H1 (cell line): ENCODE results near the gene MMD. TPM values are rescaled to one million over a fixed set of nuclear protein-coding genes. Genes with fewer than 3 reads are reported as not detected.

Source experiments
- CTCF ChIA-PET: fragments of 300-600 bp; sonication (Branson Sonifier 250); formaldehyde crosslinking; loops from one replicate; lab custom pipeline; 2021; ENCODE audit not compliant: partially characterized antibody; lab: Charles Lee
- POLR2A ChIA-PET: fragments of 300-600 bp; sonication (Branson Sonifier 250); formaldehyde crosslinking; loops from one replicate; lab custom pipeline; 2021; ENCODE audit warnings: inconsistent platforms; ENCODE audit not compliant: partially characterized antibody; lab: Charles Lee
- DNase-seq, 2 experiments: peaks; one replicate each; pipeline versions ENCODE4 v3.0.0 to v3.0.0-alpha.2; 2010 to 2022; ENCODE audit warnings: low spot score in 2 of 2, low read depth in 1 of 2, mixed read lengths in 1 of 2
- FAIRE-seq: peaks from 2 replicates; lab custom pipeline; 2011; peaks lifted over from hg19 to GRCh38; lab: Jason Lieb, UNC
- H2AFZ ChIP-seq: 2 replicates; pipeline ENCODE4 v1.8.1; 2012; ENCODE audit warnings: low read length, inconsistent platforms
- H2AK5ac ChIP-seq: 2 replicates; pipeline ENCODE4 v1.6.1; 2013; ENCODE audit warnings: low read depth, low read length
- H2BK120ac ChIP-seq: replicated peaks from 2 replicates; pipeline ENCODE3; 2013; ENCODE audit warnings: low read depth, low read length, inconsistent platforms
- H2BK12ac ChIP-seq: 2 replicates; pipeline ENCODE4 v1.6.1; 2013; ENCODE audit warnings: low read depth, low read length
- H2BK15ac ChIP-seq: 2 replicates; pipeline ENCODE4 v1.6.1; 2013; ENCODE audit warnings: low read length
- H2BK20ac ChIP-seq: 2 replicates; pipeline ENCODE4 v1.6.1; 2013; ENCODE audit warnings: low read length
- H2BK5ac ChIP-seq: 2 replicates; pipeline ENCODE4 v1.6.1; 2013; ENCODE audit warnings: low read depth, low read length
- H3K14ac ChIP-seq: 2 replicates; pipeline ENCODE4 v1.6.1; 2013; ENCODE audit warnings: inconsistent platforms; ENCODE audit not compliant: insufficient read length
- H3K18ac ChIP-seq: 2 replicates; pipeline ENCODE4 v1.6.1; 2013; ENCODE audit warnings: low read length; ENCODE audit errors: extremely low read depth
- H3K23ac ChIP-seq: 2 replicates; pipeline ENCODE4 v1.6.1; 2013; ENCODE audit warnings: inconsistent platforms; ENCODE audit not compliant: insufficient read length
- H3K23me2 ChIP-seq: 2 replicates; pipeline ENCODE4 v1.6.1; 2013; ENCODE audit warnings: low read depth, low read length
- H3K27ac ChIP-seq: 2 replicates; pipeline ENCODE4 v1.6.1; 2011; ENCODE audit warnings: low read depth, low read length, inconsistent platforms
- H3K27me3 ChIP-seq, 4 experiments: replicated peaks in 1 of 4; 1 replicate in 1 of 4; 2 replicates in 3 of 4; pipeline versions ENCODE4 v1.6.1 to v1.8.1; 2011 to 2013; ENCODE audit warnings: low read length in 3 of 4, mild to moderate bottlenecking in 3 of 4, inconsistent platforms in 2 of 4, mixed read lengths in 2 of 4, moderate library complexity in 1 of 4; ENCODE audit not compliant: control insufficient read depth in 3 of 4, insufficient read depth in 3 of 4; ENCODE audit errors: extremely low read depth in 1 of 4
- H3K36me3 ChIP-seq, 4 experiments: 2 replicates each; pipeline versions ENCODE4 v1.6.1 to v1.8.1; 2011 to 2013; ENCODE audit warnings: mild to moderate bottlenecking in 4 of 4, low read length in 3 of 4, moderate library complexity in 2 of 4, control low read depth in 1 of 4, inconsistent platforms in 1 of 4; ENCODE audit not compliant: insufficient read depth in 4 of 4, control insufficient read depth in 2 of 4
- H3K4ac ChIP-seq: replicated peaks from 2 replicates; pipeline ENCODE3; 2013; ENCODE audit warnings: low read length, low read depth, mixed read lengths, inconsistent platforms; ENCODE audit not compliant: insufficient read length
- H3K4me1 ChIP-seq, 4 experiments: replicated peaks in 1 of 4; 1 replicate in 1 of 4; 2 replicates in 3 of 4; pipeline versions ENCODE4 v1.6.1 to v1.8.1; 2011 to 2013; ENCODE audit warnings: low read length in 3 of 4, inconsistent platforms in 2 of 4, mixed read lengths in 1 of 4; ENCODE audit not compliant: insufficient read depth in 4 of 4, control insufficient read depth in 3 of 4
- H3K4me2 ChIP-seq, 2 experiments: 2 replicates each; pipeline versions ENCODE4 v1.6.1 to v1.8.1; 2011 to 2013; ENCODE audit warnings: low read depth in 2 of 2, low read length in 2 of 2, control low read depth in 1 of 2, inconsistent platforms in 1 of 2, mild to moderate bottlenecking in 1 of 2; ENCODE audit not compliant: insufficient read depth in 1 of 2
- H3K4me3 ChIP-seq, 4 experiments: fragments of 200-600, 300-600 bp in 1 of 4; sonication (generic), shearing (Covaris generic), sonication (Bioruptor Twin) in 1 of 4; 2 replicates each; pipeline versions ENCODE4 v1.5.1 to v1.8.1; 2011 to 2016; ENCODE audit warnings: low read length in 4 of 4, low read depth in 3 of 4, control low read depth in 2 of 4, inconsistent platforms in 2 of 4, mild to moderate bottlenecking in 2 of 4, mixed read lengths in 1 of 4, moderate library complexity in 1 of 4; ENCODE audit not compliant: insufficient read depth in 2 of 4; ENCODE audit errors: extremely low read depth in 1 of 4
- H3K56ac ChIP-seq: replicated peaks from 2 replicates; pipeline ENCODE3; 2013; ENCODE audit warnings: low read depth, mild to moderate bottlenecking, mixed read lengths, low read length, inconsistent platforms; ENCODE audit not compliant: insufficient read length
- H3K79me1 ChIP-seq: 2 replicates; pipeline ENCODE4 v1.6.1; 2013; ENCODE audit warnings: low read depth, low read length, control low read depth
- H3K79me2 ChIP-seq, 2 experiments: 2 replicates each; pipeline versions ENCODE4 v1.6.1 to v1.8.1; 2012 to 2013; ENCODE audit warnings: low read length in 2 of 2, mild to moderate bottlenecking in 2 of 2, inconsistent platforms in 1 of 2; ENCODE audit not compliant: insufficient read depth in 2 of 2, control insufficient read depth in 1 of 2
- H3K9ac ChIP-seq, 4 experiments: replicated peaks in 1 of 4; 1 replicate in 1 of 4; 2 replicates in 3 of 4; pipeline versions ENCODE4 v1.6.1 to v1.8.1; 2011 to 2013; ENCODE audit warnings: low read depth in 3 of 4, low read length in 3 of 4, control low read depth in 2 of 4, mild to moderate bottlenecking in 2 of 4, moderate library complexity in 2 of 4, inconsistent platforms in 1 of 4; ENCODE audit errors: extremely low read depth in 1 of 4
- H3K9me3 ChIP-seq, 2 experiments: 2 replicates each; pipeline versions ENCODE4 v1.6.1 to v1.8.1; 2012 to 2013; ENCODE audit warnings: mild to moderate bottlenecking in 2 of 2, moderate library complexity in 2 of 2, control low read depth in 1 of 2, inconsistent platforms in 1 of 2, low read depth in 1 of 2, low read length in 1 of 2, mixed read lengths in 1 of 2; ENCODE audit not compliant: insufficient read depth in 2 of 2
- H4K20me1 ChIP-seq, 2 experiments: replicated peaks in 1 of 2; 2 replicates each; pipeline versions ENCODE3 to v1.8.1; 2011 to 2013; ENCODE audit warnings: inconsistent platforms in 2 of 2, low read length in 2 of 2, mild to moderate bottlenecking in 1 of 2; ENCODE audit not compliant: insufficient read depth in 2 of 2, control insufficient read depth in 1 of 2
- H4K5ac ChIP-seq: 2 replicates; pipeline ENCODE4 v1.6.1; 2013; ENCODE audit warnings: low read length, low read depth, mixed read lengths, inconsistent platforms; ENCODE audit not compliant: insufficient read length
- H4K8ac ChIP-seq: 2 replicates; pipeline ENCODE4 v1.8.0; 2013; ENCODE audit warnings: mild to moderate bottlenecking, moderate library complexity, low read length, inconsistent platforms; ENCODE audit not compliant: insufficient read depth; ENCODE audit errors: extremely low read depth
- H4K91ac ChIP-seq: replicated peaks from 2 replicates; pipeline ENCODE3; 2013; ENCODE audit warnings: low read length, mixed read lengths, inconsistent platforms; ENCODE audit not compliant: insufficient read length
- WGBS, 2 experiments: shearing (Covaris generic) in 1 of 2; methylation state at CpG; one replicate each; pipeline versions ENCODE4 v1.1.6 to v1.1.7; 2013 to 2015; ENCODE audit warnings: low lambda C conversion rate in 2 of 2, mixed read lengths in 2 of 2, inconsistent platforms in 1 of 2, low coverage in 1 of 2, missing lambda C conversion rate in 1 of 2; ENCODE audit not compliant: insufficient replicate concordance in 2 of 2, insufficient coverage in 1 of 2, insufficient read length in 1 of 2; ENCODE audit errors: extremely low coverage in 1 of 2, missing lambda C conversion rate in 1 of 2; 5-methylcytosine and 5-hydroxymethylcytosine counted together
- polyA plus RNA-seq, 7 experiments: library from polyadenylated mRNA; depleted of rRNA in 3 of 7; stranded (reverse) in 5 of 7; unstranded in 2 of 7; fragments of >200 nt in 5 of 7; fragments of 200-250 nt in 2 of 7; gene quantifications; 1 replicate in 5 of 7; 2 replicates in 1 of 7; 4 replicates in 1 of 7; pipeline versions ENCODE4 v1.2.1 to v1.2.3, GENCODE V29; 2011 to 2013; ENCODE audit warnings: missing spikeins in 2 of 7, mixed read lengths in 2 of 7
- total RNA-seq: library from RNA; stranded (reverse); fragmentation: NEBNext Ultra II Directional; extraction: Animal tissue kit (Norgen Biotek cat#: 25700); gene quantifications from 2 replicates; pipeline ENCODE4 v1.2.1, GENCODE V29; 2021

MMD gene
- total and polyA plus RNA-seq, 2 of the 8 experiments (the other 6 are each of a cell fraction or from before 2014, with no cell fraction given): 28.2 to 37.8 TPM

GRCh38 chr17:55391764-55392467, 29.7 kb downstream of the MMD start:
- no peak overlapping the region for H2BK12ac ChIP-seq
- H4K8ac ChIP-seq: no peak overlapping the region
- no peak overlapping the region for H2BK5ac ChIP-seq
- 91 to 100% methylated on average over 1 to 3 of the region's 3 CpGs for WGBS, 2 experiments
- POLR2A ChIA-PET: interaction anchor here (1.2 kb wide), 1 partner anchor 14 kb away, joined by 4 read pairs; no protein-coding TSS in a partner anchor
- no peaks in the 10 kb centered on the region for H3K27me3 ChIP-seq
- no peak overlapping the region for H4K91ac ChIP-seq
- no peaks in the 10 kb centered on the region for H3K79me2 ChIP-seq
- FAIRE-seq: no peak
- no peak overlapping the region for H3K27ac ChIP-seq
- no peak overlapping the region for H2AK5ac ChIP-seq
- no peak overlapping the region for H2AFZ ChIP-seq
- no peaks in the 10 kb centered on the region for H4K20me1 ChIP-seq
- no peak overlapping the region for H3K4ac ChIP-seq
- no peak overlapping the region for H3K4me2 ChIP-seq
- H3K4me1 ChIP-seq: no peaks in the 10 kb centered on the region
- H3K4me3 ChIP-seq: no peak overlapping the region
- H3K56ac ChIP-seq: no peak overlapping the region
- peaks cover 2 to 20% (median 8%) of the 10 kb centered on the region in 4 experiments; a peak in 5 of 8 replicates for H3K36me3 ChIP-seq
- no peak overlapping the region for H4K5ac ChIP-seq
- no peak overlapping the region for H2BK20ac ChIP-seq
- H2BK15ac ChIP-seq: no peak overlapping the region
- no peak overlapping the region for H2BK120ac ChIP-seq
- no peaks in the 10 kb centered on the region for H3K9me3 ChIP-seq
- no peak for DNase-seq
- H3K79me1 ChIP-seq: no peaks in the 10 kb centered on the region
- CTCF ChIA-PET: interaction anchor here (0.5 to 1.3 kb wide), 3 partner anchors 9 to 213 kb away, joined by 3 to 4 read pairs (median 3); no protein-coding TSS in a partner anchor
- no peak overlapping the region for H3K9ac ChIP-seq
- no peak overlapping the region for H3K14ac ChIP-seq
- H3K18ac ChIP-seq: no peak overlapping the region
- no peak overlapping the region for H3K23ac ChIP-seq
- H3K23me2 ChIP-seq: no peaks in the 10 kb centered on the region
